Breast epithelium (tissue), 4 donors: ENCODE measurements around the gene IRF2. TPM values are rescaled to one million over a fixed set of nuclear protein-coding genes. Genes with fewer than 3 reads are reported as not detected.

ENCODE experiments used
- DNase-seq, 2 donors: peaks; one replicate each; pipeline ENCODE4 v3.0.0-alpha.2; 2019; ENCODE audit warnings: low spot score in 2 of 2
- H3K27ac ChIP-seq, 2 donors: fragments of 200-600 bp; sonication (generic) in 1 of 2; one replicate each; pipeline ENCODE4 v1.5.1; 2016 to 2019; ENCODE audit warnings: mild to moderate bottlenecking in 1 of 2
- H3K27me3 ChIP-seq, 2 donors: fragments of 200-600 bp; sonication (generic) in 1 of 2; one replicate each; pipeline versions ENCODE4 v1.5.1 to v1.6.0; 2017 to 2019; ENCODE audit warnings: control low read depth in 1 of 2, mild to moderate bottlenecking in 1 of 2
- H3K36me3 ChIP-seq: fragments of 200-600 bp; one replicate; pipeline ENCODE4 v1.5.1; 2019
- H3K4me1 ChIP-seq, 2 donors: fragments of 200-600 bp; sonication (generic); one replicate each; pipeline ENCODE4 v1.5.1; 2016 to 2019; ENCODE audit warnings: control low read depth in 1 of 2
- H3K4me3 ChIP-seq, 3 donors: fragments of 200-600 bp; sonication (generic); 1 replicate in 2 of 3; 2 replicates in 1 of 3; pipeline ENCODE4 v1.5.1; 2016 to 2019; ENCODE audit warnings: mild to moderate bottlenecking in 3 of 3, moderate library complexity in 2 of 3
- H3K9me3 ChIP-seq, 2 donors: fragments of 200-600 bp; sonication (generic) in 1 of 2; one replicate each; pipeline ENCODE4 v1.5.1; 2016 to 2019; ENCODE audit warnings: control low read depth in 1 of 2
- CTCF ChIP-seq, 3 donors: fragments of 450-650 bp; IDR thresholded peaks; one replicate each; pipeline ENCODE4 v1.5.1; 2016 to 2017; ENCODE audit warnings: antibody characterized with exemption in 3 of 3, mild to moderate bottlenecking in 3 of 3, moderate library complexity in 3 of 3
- POLR2A ChIP-seq: fragments of 450-650 bp; IDR thresholded peaks from one replicate; pipeline ENCODE4 v1.6.1; 2016; ENCODE audit warnings: antibody characterized with exemption, mild to moderate bottlenecking, moderate library complexity
- POLR2AphosphoS5 ChIP-seq, 3 donors: sonication (generic); formaldehyde crosslinking; IDR thresholded peaks; one replicate each; pipeline ENCODE4 v1.6.1; 2017; ENCODE audit warnings: antibody characterized with exemption in 3 of 3
- intact Hi-C: fragments of 100-400 bp; cut with DNase I; formaldehyde crosslinking; loops from one replicate; pipeline ENCODE4 v1.15.1; 2023; ENCODE audit warnings: low total_unique reads
- total RNA-seq, 3 donors: library from RNA; depleted of rRNA; stranded (reverse); fragments of >200 nt; gene quantifications; one replicate each; pipeline ENCODE4 v1.1.0, GENCODE V29; 2016

The IRF2 gene
- total RNA-seq, 3 donors from 2014 or later = 27.4 to 57.8 (median 36.4) TPM

- no peak overlapping the region for H3K4me3 ChIP-seq
- no peaks in the 10 kb centered on the region for H3K4me1 ChIP-seq
- H3K27ac ChIP-seq = no peak overlapping the region
- H3K9me3 ChIP-seq = no peaks in the 10 kb centered on the region
- TF ChIP-seq CTCF (IDR thresholded peaks at IDR 0.05) (no peak), POLR2AphosphoS5 (IDR thresholded peaks at IDR 0.05) (no peak), POLR2A (no peak)
- DNase-seq = no peak
- H3K36me3 ChIP-seq = no peaks in the 10 kb centered on the region
- intact Hi-C loops = no loop called here
- H3K27me3 ChIP-seq = no peaks in the 10 kb centered on the region
Measured at GRCh38 chr4:184410748-184411147, 63.6 kb downstream of the IRF2 start.

GRCh38 chr4:184409911-184410692 lies 64.2 kb downstream of the IRF2 start:
- Histone ChIP-seq H3K36me3 (no peaks in the 10 kb centered on the region), H3K27ac (no peak overlapping the region), H3K4me3 (no peak overlapping the region), H3K4me1 (no peaks in the 10 kb centered on the region), H3K27me3 (no peaks in the 10 kb centered on the region), H3K9me3 (no peaks in the 10 kb centered on the region)
- TF ChIP-seq POLR2A = no peak
- TF ChIP-seq CTCF (IDR thresholded peaks at IDR 0.05) = no peak
- TF ChIP-seq POLR2AphosphoS5 (IDR thresholded peaks at IDR 0.05) = no peak
- intact Hi-C loops = no loop called here
- no peak for DNase-seq

GRCh38 chr4:184409502-184409901 lies 64.8 kb downstream of the IRF2 start:
- intact Hi-C loops = no loop called here
- Histone ChIP-seq H3K27me3 (no peaks in the 10 kb centered on the region), H3K4me3 (no peak overlapping the region), H3K36me3 (no peaks in the 10 kb centered on the region), H3K27ac (peak overlapping the region in 1 of 2 donors; percentile 74), H3K9me3 (no peaks in the 10 kb centered on the region), H3K4me1 (no peaks in the 10 kb centered on the region)
- TF ChIP-seq CTCF (IDR thresholded peaks at IDR 0.05) (no peak), POLR2A (no peak), POLR2AphosphoS5 (IDR thresholded peaks at IDR 0.05) (no peak)
- DNase-seq = no peak

GRCh38 chr4:184408684-184409081 lies 65.7 kb downstream of the IRF2 start:
- DNase-seq = no peak
- peak overlapping the region; percentile 74 to 75 for H3K27ac ChIP-seq
- H3K36me3 ChIP-seq = no peaks in the 10 kb centered on the region
- intact Hi-C loops = no loop called here
- H3K4me3 ChIP-seq = no peak overlapping the region
- H3K9me3 ChIP-seq = no peaks in the 10 kb centered on the region
- no peaks in the 10 kb centered on the region for H3K27me3 ChIP-seq
- no peaks in the 10 kb centered on the region for H3K4me1 ChIP-seq
- TF ChIP-seq POLR2AphosphoS5 (IDR thresholded peaks at IDR 0.05) = no peak
- no peak for TF ChIP-seq CTCF (IDR thresholded peaks at IDR 0.05)
- TF ChIP-seq POLR2A = no peak

GRCh38 chr4:184408021-184408683 lies 66.2 kb downstream of the IRF2 start:
- H3K9me3 ChIP-seq = no peaks in the 10 kb centered on the region
- peak overlapping the region in 1 of 3 donors; percentile 39 for H3K4me3 ChIP-seq
- intact Hi-C loops = no loop called here
- H3K36me3 ChIP-seq = no peaks in the 10 kb centered on the region
- no peaks in the 10 kb centered on the region for H3K4me1 ChIP-seq
- DNase-seq = no peak
- H3K27me3 ChIP-seq = no peaks in the 10 kb centered on the region
- TF ChIP-seq POLR2A (no peak), CTCF (IDR thresholded peaks at IDR 0.05) (no peak), POLR2AphosphoS5 (IDR thresholded peaks at IDR 0.05) (no peak)
- H3K27ac ChIP-seq = peak overlapping the region; percentile 74 to 75
